Raji (cell line): ENCODE data around the gene TMEFF1.

Source experiments
- POLR2A ChIP-seq: IDR thresholded peaks from 2 replicates; pipeline ENCODE4 v1.6.1; 2011; ENCODE audit warnings: low read depth, low read length, control low read depth; ENCODE audit not compliant: insufficient read depth

Gene TMEFF1

GRCh38 chr9:100577776-100578448, 105.0 kb downstream of the TMEFF1 start, which contains the start of gene CAVIN4:
Gene CAVIN4 (plus strand): TSS chr9:100578079. CDS start chr9:100578144, 65 bp downstream.
- no peak for TF ChIP-seq POLR2A

- TF ChIP-seq POLR2A = no peak
These were observed 105.7 kb downstream of the TMEFF1 start for GRCh38 chr9:100578610-100579009.

- no peak for TF ChIP-seq POLR2A
These were observed 106.7 kb downstream of the TMEFF1 start for GRCh38 chr9:100579665-100580064.

- TF ChIP-seq POLR2A = no peak
These were observed 107.3 kb downstream of the TMEFF1 start for GRCh38 chr9:100580257-100580656.

- no peak for TF ChIP-seq POLR2A
These were observed 108.1 kb downstream of the TMEFF1 start for GRCh38 chr9:100581081-100581480.

GRCh38 chr9:100581661-100582060, 108.7 kb downstream of the TMEFF1 start:
- no peak for TF ChIP-seq POLR2A

GRCh38 chr9:100583014-100583802, 110.3 kb downstream of the TMEFF1 start:
- TF ChIP-seq POLR2A = no peak

GRCh38 chr9:100584951-100585350, 112.0 kb downstream of the TMEFF1 start:
- no peak for TF ChIP-seq POLR2A

GRCh38 chr9:100586093-100586492, 113.1 kb downstream of the TMEFF1 start:
- TF ChIP-seq POLR2A = no peak

- TF ChIP-seq POLR2A = no peak
These were observed 114.4 kb downstream of the TMEFF1 start for GRCh38 chr9:100587375-100587774.

GRCh38 chr9:100589582-100589981, 116.6 kb downstream of the TMEFF1 start:
- TF ChIP-seq POLR2A = no peak

- TF ChIP-seq POLR2A = no peak
These were observed 117.5 kb downstream of the TMEFF1 start for GRCh38 chr9:100590481-100590880.

GRCh38 chr9:100591139-100591538, 118.2 kb downstream of the TMEFF1 start:
- no peak for TF ChIP-seq POLR2A

GRCh38 chr9:100591639-100592412, 118.9 kb downstream of the TMEFF1 start:
- TF ChIP-seq POLR2A = no peak

- no peak for TF ChIP-seq POLR2A
These were observed 122.6 kb downstream of the TMEFF1 start for GRCh38 chr9:100595391-100596199.
